Karpas-422 (cell line): ENCODE results near the gene AATK. TPM values are rescaled to one million over a fixed set of nuclear protein-coding genes. Genes with fewer than 3 reads are reported as not detected.

ENCODE experiments used
- DNase-seq: peaks from one replicate; pipeline ENCODE4 v3.0.0-alpha.2; 2015
- H2AFZ ChIP-seq: fragments of 200-600 bp; sonication (generic); 2 replicates; pipeline ENCODE4 v1.6.1; 2014; ENCODE audit warnings: antibody characterized with exemption, low read length, mixed read lengths
- H3K27ac ChIP-seq: fragments of 200-600 bp; sonication (generic); 2 replicates; pipeline ENCODE4 v1.5.1; 2014; ENCODE audit warnings: mild to moderate bottlenecking, low read length, moderate library complexity
- H3K27me3 ChIP-seq: fragments of 200-600 bp; sonication (generic); 2 replicates; pipeline ENCODE4 v1.6.1; 2014; ENCODE audit warnings: low read length, mixed read lengths
- H3K36me3 ChIP-seq: fragments of 200-600 bp; sonication (generic); 2 replicates; pipeline ENCODE4 v1.6.1; 2014; ENCODE audit warnings: low read length, mixed read lengths; ENCODE audit not compliant: insufficient read depth
- H3K4me1 ChIP-seq: fragments of 200-600 bp; sonication (generic); 2 replicates; pipeline ENCODE4 v1.6.1; 2014; ENCODE audit warnings: mild to moderate bottlenecking, low read length, mixed read lengths
- H3K4me2 ChIP-seq: fragments of 200-600 bp; sonication (generic); 2 replicates; pipeline ENCODE4 v1.6.1; 2014; ENCODE audit warnings: low read length, low read depth, mild to moderate bottlenecking; ENCODE audit not compliant: poor library complexity, severe bottlenecking
- H3K4me3 ChIP-seq: fragments of 200-600 bp; sonication (generic); 2 replicates; pipeline ENCODE4 v1.5.1; 2014; ENCODE audit warnings: mild to moderate bottlenecking, antibody characterized with exemption, low read length, mixed read lengths
- H3K79me2 ChIP-seq: fragments of 200-600 bp; sonication (generic); 2 replicates; pipeline ENCODE4 v1.6.1; 2014; ENCODE audit warnings: mild to moderate bottlenecking, low read length, mixed read lengths
- H3K9ac ChIP-seq: fragments of 200-600 bp; sonication (generic); 2 replicates; pipeline ENCODE4 v1.6.0; 2014; ENCODE audit warnings: low read length
- H3K9me2 ChIP-seq: fragments of 200-600 bp; sonication (generic), shearing (Covaris generic); replicated peaks from 2 replicates; pipeline ENCODE4 v1.6.0; 2014; ENCODE audit warnings: mild to moderate bottlenecking, low read length, moderate library complexity; ENCODE audit not compliant: insufficient read depth
- H3K9me3 ChIP-seq: fragments of 300-700, 200-600 bp; sonication (generic); 2 replicates; pipeline ENCODE4 v1.6.1; 2014; ENCODE audit warnings: low read length, mixed read lengths
- H4K20me1 ChIP-seq: fragments of 200-600 bp; sonication (generic); 2 replicates; pipeline ENCODE4 v1.6.1; 2014; ENCODE audit warnings: mild to moderate bottlenecking, antibody characterized with exemption, low read length, low read depth; ENCODE audit not compliant: insufficient read depth
- total RNA-seq: library from RNA; depleted of rRNA; stranded (reverse); fragments of >200 nt; shearing (Covaris generic); gene quantifications from 2 replicates; pipeline ENCODE4 v1.2.3, GENCODE V29; 2014; ENCODE audit warnings: low replicate concordance

AATK gene
- total RNA-seq, 1 experiment from 2014 or later: not detected

DNA sequence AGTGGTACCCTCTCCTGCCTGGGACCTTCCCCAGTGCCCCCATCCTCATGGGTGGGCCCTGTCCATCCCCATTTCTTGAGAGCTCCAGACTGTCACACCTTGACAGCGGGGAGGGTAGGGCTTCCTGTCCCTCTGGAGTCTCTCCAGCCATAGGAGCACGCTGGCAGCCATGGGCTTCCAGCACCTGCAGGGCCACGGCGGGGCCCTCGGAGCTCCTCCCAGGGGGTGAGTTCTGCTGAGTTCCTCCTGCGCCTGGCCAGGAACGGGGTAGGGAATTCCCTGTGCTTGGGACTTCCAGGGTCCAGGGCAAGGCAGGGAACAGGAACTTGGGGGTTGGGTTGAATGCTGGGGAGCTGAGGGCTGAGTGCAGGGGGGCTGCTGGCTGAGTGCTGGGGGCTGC, 23.0 kb upstream of the AATK start:
- no peaks in the 10 kb centered on the region for H3K36me3 ChIP-seq
- no peaks in the 10 kb centered on the region for H3K4me1 ChIP-seq
- H2AFZ ChIP-seq: no peak overlapping the region
- no peaks in the 10 kb centered on the region for H4K20me1 ChIP-seq
- H3K9ac ChIP-seq: no peak overlapping the region
- H3K9me2 ChIP-seq: no peaks in the 10 kb centered on the region
- H3K9me3 ChIP-seq: no peaks in the 10 kb centered on the region
- H3K4me2 ChIP-seq: no peak overlapping the region
- H3K27me3 ChIP-seq: no peaks in the 10 kb centered on the region
- DNase-seq: no peak
- H3K27ac ChIP-seq: no peak overlapping the region
- no peaks in the 10 kb centered on the region for H3K79me2 ChIP-seq
- H3K4me3 ChIP-seq: no peak overlapping the region

DNA sequence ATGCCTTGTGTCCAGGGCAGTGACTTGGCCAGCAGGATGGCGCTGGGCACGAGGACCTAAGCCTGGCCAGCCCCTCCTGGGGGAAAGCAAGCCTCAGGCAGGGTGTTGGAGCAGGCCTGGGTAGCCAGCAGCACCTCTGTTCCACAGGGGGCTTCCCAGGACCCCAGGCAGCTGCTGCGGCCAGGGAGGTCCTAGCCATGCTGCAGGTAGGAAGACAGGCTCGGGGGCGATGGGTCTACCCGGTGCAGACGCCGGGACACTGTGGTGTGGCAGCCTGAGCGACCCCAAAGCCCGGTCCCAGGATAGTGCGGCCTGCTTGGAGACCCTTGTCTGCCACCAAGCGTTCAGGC, 22.4 kb upstream of the AATK start:
- H4K20me1 ChIP-seq: no peaks in the 10 kb centered on the region
- H3K9me3 ChIP-seq: no peaks in the 10 kb centered on the region
- no peak overlapping the region for H3K27ac ChIP-seq
- no peak overlapping the region for H2AFZ ChIP-seq
- no peaks in the 10 kb centered on the region for H3K36me3 ChIP-seq
- H3K79me2 ChIP-seq: no peaks in the 10 kb centered on the region
- no peak overlapping the region for H3K4me3 ChIP-seq
- H3K27me3 ChIP-seq: no peaks in the 10 kb centered on the region
- H3K9ac ChIP-seq: no peak overlapping the region
- H3K4me2 ChIP-seq: no peak overlapping the region
- no peaks in the 10 kb centered on the region for H3K4me1 ChIP-seq
- DNase-seq: no peak
- H3K9me2 ChIP-seq: no peaks in the 10 kb centered on the region

- no peaks in the 10 kb centered on the region for H3K36me3 ChIP-seq
- H3K79me2 ChIP-seq: no peaks in the 10 kb centered on the region
- H3K9me3 ChIP-seq: no peaks in the 10 kb centered on the region
- no peak overlapping the region for H3K4me3 ChIP-seq
- no peaks in the 10 kb centered on the region for H3K27me3 ChIP-seq
- no peak overlapping the region for H2AFZ ChIP-seq
- no peaks in the 10 kb centered on the region for H3K9me2 ChIP-seq
- DNase-seq: no peak
- no peak overlapping the region for H3K27ac ChIP-seq
- no peak overlapping the region for H3K4me2 ChIP-seq
- H3K9ac ChIP-seq: no peak overlapping the region
- H4K20me1 ChIP-seq: no peaks in the 10 kb centered on the region
- no peaks in the 10 kb centered on the region for H3K4me1 ChIP-seq
These were observed 21.8 kb upstream of the AATK start for GRCh38 chr17:81187586-81188490.

DNA sequence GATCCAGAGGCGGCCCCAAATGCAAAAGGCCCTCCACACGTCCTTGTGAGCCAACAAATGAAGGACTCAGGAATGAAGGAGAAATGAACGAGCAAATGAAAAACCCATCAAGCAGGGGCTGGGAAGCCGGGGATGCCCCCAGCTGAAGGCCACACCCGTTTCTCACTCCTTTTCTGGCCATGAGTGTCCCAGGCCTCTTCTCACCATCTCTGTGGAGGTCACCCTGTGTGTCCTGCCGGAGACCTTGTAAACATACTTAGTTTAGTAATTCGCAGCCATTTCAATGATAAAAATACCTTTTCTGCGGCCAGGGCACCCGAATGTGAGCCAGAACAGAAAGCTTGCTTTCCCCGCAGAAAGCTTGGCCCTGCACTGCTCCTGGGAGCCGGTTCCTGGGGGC, 21.1 kb upstream of the AATK start:
- no peaks in the 10 kb centered on the region for H3K4me1 ChIP-seq
- H4K20me1 ChIP-seq: no peaks in the 10 kb centered on the region
- H3K36me3 ChIP-seq: no peaks in the 10 kb centered on the region
- no peaks in the 10 kb centered on the region for H3K9me2 ChIP-seq
- H3K9ac ChIP-seq: no peak overlapping the region
- H3K4me2 ChIP-seq: no peak overlapping the region
- H3K27me3 ChIP-seq: no peaks in the 10 kb centered on the region
- no peak for DNase-seq
- H3K9me3 ChIP-seq: no peaks in the 10 kb centered on the region
- H3K4me3 ChIP-seq: no peak overlapping the region
- no peaks in the 10 kb centered on the region for H3K79me2 ChIP-seq
- no peak overlapping the region for H3K27ac ChIP-seq
- H2AFZ ChIP-seq: no peak overlapping the region

DNA sequence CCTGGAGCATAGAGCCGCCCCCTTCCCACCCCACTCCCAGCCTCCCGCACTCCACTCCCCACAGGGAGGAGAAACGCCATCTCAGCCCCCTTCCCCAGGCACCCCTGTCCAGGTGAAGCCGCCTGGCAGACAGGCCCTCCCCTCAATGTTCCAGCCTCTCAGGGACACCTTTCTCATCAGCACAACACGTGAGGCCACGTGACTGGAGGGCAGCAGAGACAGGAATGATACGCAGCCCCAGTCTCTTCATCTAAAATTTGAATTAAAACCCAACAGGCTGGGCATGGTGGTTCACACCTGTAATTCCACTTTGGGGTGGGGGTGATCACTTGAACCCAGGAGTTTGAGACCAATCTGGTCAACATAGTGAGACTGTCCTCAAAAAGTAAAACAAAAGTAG, 20.2 kb upstream of the AATK start:
- no peak for DNase-seq
- no peak overlapping the region for H3K9ac ChIP-seq
- H3K79me2 ChIP-seq: no peaks in the 10 kb centered on the region
- H2AFZ ChIP-seq: no peak overlapping the region
- no peak overlapping the region for H3K4me3 ChIP-seq
- H3K9me2 ChIP-seq: no peaks in the 10 kb centered on the region
- H3K27me3 ChIP-seq: no peaks in the 10 kb centered on the region
- H3K9me3 ChIP-seq: no peaks in the 10 kb centered on the region
- no peaks in the 10 kb centered on the region for H3K4me1 ChIP-seq
- H3K27ac ChIP-seq: no peak overlapping the region
- H3K4me2 ChIP-seq: no peak overlapping the region
- no peaks in the 10 kb centered on the region for H3K36me3 ChIP-seq
- no peaks in the 10 kb centered on the region for H4K20me1 ChIP-seq

DNA sequence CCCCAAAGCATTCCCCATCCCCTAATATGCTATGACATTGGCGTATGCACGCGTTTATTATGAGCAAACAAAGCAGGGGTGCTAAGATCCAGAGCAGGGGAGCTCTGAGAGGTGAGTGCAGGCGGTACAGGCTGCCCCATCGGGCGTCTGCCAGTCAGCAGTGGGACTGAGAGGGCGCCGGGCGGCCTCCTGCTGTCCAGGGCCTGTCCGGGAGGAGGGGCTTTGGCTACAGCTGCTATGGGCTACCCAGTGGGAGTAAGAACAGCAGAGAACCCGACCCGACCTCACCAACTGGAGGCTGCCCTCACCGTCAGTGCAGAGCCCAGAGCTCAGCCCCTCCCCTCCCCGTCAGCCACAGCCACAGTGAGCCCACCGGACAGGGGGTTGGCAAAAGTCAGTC, 18.5 kb upstream of the AATK start:
- no peaks in the 10 kb centered on the region for H4K20me1 ChIP-seq
- H3K4me2 ChIP-seq: no peak overlapping the region
- H3K36me3 ChIP-seq: no peaks in the 10 kb centered on the region
- no peak overlapping the region for H2AFZ ChIP-seq
- H3K9me2 ChIP-seq: no peaks in the 10 kb centered on the region
- no peak overlapping the region for H3K9ac ChIP-seq
- no peaks in the 10 kb centered on the region for H3K79me2 ChIP-seq
- peaks cover 2% of the 10 kb centered on the region for H3K4me1 ChIP-seq
- no peaks in the 10 kb centered on the region for H3K9me3 ChIP-seq
- H3K27me3 ChIP-seq: no peaks in the 10 kb centered on the region
- no peak overlapping the region for H3K27ac ChIP-seq
- H3K4me3 ChIP-seq: no peak overlapping the region
- DNase-seq: no peak

GRCh38 chr17:81183807-81184206, 17.8 kb upstream of the AATK start:
- H3K4me2 ChIP-seq: no peak overlapping the region
- H3K9me2 ChIP-seq: no peaks in the 10 kb centered on the region
- no peak overlapping the region for H3K9ac ChIP-seq
- H3K36me3 ChIP-seq: no peaks in the 10 kb centered on the region
- H3K4me3 ChIP-seq: no peak overlapping the region
- H3K27ac ChIP-seq: no peak overlapping the region
- H2AFZ ChIP-seq: no peak overlapping the region
- no peaks in the 10 kb centered on the region for H3K9me3 ChIP-seq
- no peaks in the 10 kb centered on the region for H3K79me2 ChIP-seq
- no peak for DNase-seq
- no peaks in the 10 kb centered on the region for H3K27me3 ChIP-seq
- H3K4me1 ChIP-seq: peaks cover 8% of the 10 kb centered on the region
- no peaks in the 10 kb centered on the region for H4K20me1 ChIP-seq

DNA sequence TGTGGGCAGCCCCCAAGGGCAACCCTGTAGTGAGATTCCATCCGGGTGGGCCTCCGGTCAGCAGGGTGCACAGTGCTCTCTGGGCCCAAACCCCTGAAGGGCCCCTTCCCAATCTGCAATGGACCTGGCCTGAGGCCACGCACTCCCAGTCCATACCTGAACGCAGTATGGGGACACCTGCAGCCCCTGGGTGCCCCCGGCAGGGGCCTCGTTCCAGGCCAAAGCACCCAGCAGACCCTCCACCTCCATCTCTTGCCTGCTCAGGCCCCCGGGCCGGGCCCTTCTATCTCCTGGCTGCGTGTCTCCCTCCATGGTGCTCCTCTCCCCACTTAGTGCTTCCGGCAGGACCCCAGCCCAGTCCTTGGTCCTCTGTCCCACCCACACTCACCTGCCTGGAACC, 17.3 kb upstream of the AATK start:
- no peaks in the 10 kb centered on the region for H3K36me3 ChIP-seq
- H3K9me3 ChIP-seq: no peaks in the 10 kb centered on the region
- no peaks in the 10 kb centered on the region for H3K27me3 ChIP-seq
- H3K79me2 ChIP-seq: no peaks in the 10 kb centered on the region
- no peaks in the 10 kb centered on the region for H3K9me2 ChIP-seq
- H3K9ac ChIP-seq: no peak overlapping the region
- no peak overlapping the region for H3K4me3 ChIP-seq
- no peak overlapping the region for H3K4me2 ChIP-seq
- H4K20me1 ChIP-seq: no peaks in the 10 kb centered on the region
- no peak for DNase-seq
- peaks cover 8% of the 10 kb centered on the region for H3K4me1 ChIP-seq
- H3K27ac ChIP-seq: no peak overlapping the region
- no peak overlapping the region for H2AFZ ChIP-seq
